Neuron (in vitro differentiated cells): ENCODE results near the gene AMFR.

ENCODE experiments used
- H2AFZ ChIP-seq: one replicate; pipeline ENCODE4 v1.6.1; 2013; ENCODE audit warnings: low read depth, mild to moderate bottlenecking, inconsistent platforms, low read length, moderate library complexity
- H3K27me3 ChIP-seq: one replicate; pipeline ENCODE4 v1.6.1; 2013; ENCODE audit warnings: low read length; ENCODE audit not compliant: insufficient read depth
- H3K36me3 ChIP-seq: one replicate; pipeline ENCODE4 v1.6.1; 2013; ENCODE audit warnings: low read length; ENCODE audit not compliant: insufficient read depth
- H3K4me1 ChIP-seq: one replicate; pipeline ENCODE4 v1.6.1; 2013; ENCODE audit warnings: low read length; ENCODE audit not compliant: insufficient read depth
- H3K4me3 ChIP-seq: 2 replicates; pipeline ENCODE4 v1.5.1; 2013; ENCODE audit warnings: mild to moderate bottlenecking, low read length, moderate library complexity
- H3K9me3 ChIP-seq: one replicate; pipeline ENCODE4 v1.6.1; 2013; ENCODE audit warnings: low read length

Gene AMFR

DNA sequence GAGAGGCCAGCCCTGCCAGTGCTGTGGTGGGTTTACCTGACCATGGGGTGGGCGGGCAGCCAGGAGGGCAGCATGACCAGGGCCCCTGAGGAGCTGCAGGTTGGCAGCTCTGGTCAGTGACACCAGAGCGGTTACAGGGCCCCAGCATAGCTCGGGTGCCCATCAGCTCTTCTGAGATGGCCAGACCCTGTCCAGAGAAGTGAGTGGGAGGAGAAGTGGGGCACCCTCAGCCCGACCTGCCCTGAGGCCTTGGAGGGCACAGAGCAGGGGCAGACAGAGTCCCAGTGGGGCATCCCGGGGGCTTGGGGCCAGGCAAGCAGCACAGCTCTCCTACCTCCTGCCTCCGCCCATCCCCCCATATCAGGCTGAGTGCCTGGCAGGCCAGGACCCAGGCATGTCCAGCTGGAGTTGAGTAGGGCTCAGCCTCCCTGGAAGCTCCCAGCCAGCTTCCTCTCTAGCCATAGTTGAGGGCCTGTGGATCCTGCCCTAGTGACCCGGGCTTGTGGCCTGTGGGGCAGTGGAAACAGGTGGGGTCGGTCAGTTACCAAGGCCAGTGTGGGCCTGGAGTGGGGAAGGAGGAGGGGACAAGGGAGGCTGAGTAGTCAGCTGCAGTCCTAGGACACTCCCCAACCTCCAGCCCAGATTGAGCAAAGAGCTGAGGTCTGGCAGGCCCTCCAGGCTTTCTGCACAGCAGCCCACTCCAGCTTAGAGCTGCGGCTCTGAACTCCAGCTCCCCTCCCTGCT lies 83.5 kb downstream of the AMFR start:
- no peaks in the 10 kb centered on the region for H3K9me3 ChIP-seq
- H3K36me3 ChIP-seq, result no peaks in the 10 kb centered on the region
- no peaks in the 10 kb centered on the region for H3K4me1 ChIP-seq
- H2AFZ ChIP-seq, result no peak overlapping the region
- no peaks in the 10 kb centered on the region for H3K27me3 ChIP-seq
- no peak overlapping the region for H3K4me3 ChIP-seq

DNA sequence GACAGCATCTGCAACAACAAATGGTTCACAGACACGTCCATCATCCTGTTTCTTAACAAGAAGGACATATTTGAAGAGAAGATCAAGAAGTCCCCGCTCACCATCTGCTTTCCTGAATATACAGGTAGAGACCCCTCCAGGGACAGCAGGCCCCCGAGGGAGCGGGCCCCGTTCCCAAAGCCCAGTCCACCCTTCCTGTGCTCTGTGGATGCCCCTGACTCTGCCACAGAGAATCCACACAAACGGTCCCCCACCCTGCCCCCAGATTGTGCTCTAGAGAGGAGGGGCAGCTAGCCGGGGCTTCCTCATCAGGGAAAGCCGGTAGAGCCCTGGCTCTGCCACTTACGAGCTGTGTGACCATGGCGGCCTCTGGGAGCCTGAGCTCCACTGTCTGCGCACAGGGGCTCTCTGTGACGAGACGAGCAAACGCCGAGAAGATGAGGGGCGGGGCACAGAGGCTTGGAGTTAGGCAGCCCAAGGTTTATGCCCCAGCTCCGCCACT lies 84.4 kb downstream of the AMFR start:
- no peaks in the 10 kb centered on the region for H3K36me3 ChIP-seq

DNA sequence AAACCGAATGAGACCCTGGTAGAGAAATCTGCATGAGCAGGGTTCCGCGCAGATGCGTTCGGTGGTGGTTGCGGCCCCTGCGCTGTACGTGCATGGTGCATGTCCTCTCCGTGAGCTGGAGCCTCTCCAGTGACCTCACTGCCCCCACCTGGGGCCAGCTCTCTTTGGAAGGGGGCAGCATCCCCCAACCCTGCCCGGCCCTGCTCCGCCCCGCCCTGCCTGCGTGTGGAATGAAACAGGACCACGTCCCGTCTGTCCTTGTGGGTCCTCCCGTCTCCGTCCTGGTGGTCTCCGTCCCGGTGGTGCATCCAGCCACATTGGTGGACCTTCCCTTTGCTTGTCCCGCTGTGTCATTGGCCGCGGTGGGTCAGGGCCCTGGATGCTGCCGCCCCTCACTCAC lies 84.9 kb downstream of the AMFR start:
- no peaks in the 10 kb centered on the region for H3K9me3 ChIP-seq
- no peaks in the 10 kb centered on the region for H3K36me3 ChIP-seq
- H3K27me3 ChIP-seq, result no peaks in the 10 kb centered on the region
- H3K4me3 ChIP-seq, result no peak overlapping the region
- no peak overlapping the region for H2AFZ ChIP-seq
- no peaks in the 10 kb centered on the region for H3K4me1 ChIP-seq

More for the DNA sequence above, 84.4 kb downstream of the AMFR start:
- Histone ChIP-seq H3K27me3 (no peaks in the 10 kb centered on the region), H3K4me1 (no peaks in the 10 kb centered on the region), H3K4me3 (no peak overlapping the region), H2AFZ (no peak overlapping the region), H3K9me3 (no peaks in the 10 kb centered on the region)

DNA sequence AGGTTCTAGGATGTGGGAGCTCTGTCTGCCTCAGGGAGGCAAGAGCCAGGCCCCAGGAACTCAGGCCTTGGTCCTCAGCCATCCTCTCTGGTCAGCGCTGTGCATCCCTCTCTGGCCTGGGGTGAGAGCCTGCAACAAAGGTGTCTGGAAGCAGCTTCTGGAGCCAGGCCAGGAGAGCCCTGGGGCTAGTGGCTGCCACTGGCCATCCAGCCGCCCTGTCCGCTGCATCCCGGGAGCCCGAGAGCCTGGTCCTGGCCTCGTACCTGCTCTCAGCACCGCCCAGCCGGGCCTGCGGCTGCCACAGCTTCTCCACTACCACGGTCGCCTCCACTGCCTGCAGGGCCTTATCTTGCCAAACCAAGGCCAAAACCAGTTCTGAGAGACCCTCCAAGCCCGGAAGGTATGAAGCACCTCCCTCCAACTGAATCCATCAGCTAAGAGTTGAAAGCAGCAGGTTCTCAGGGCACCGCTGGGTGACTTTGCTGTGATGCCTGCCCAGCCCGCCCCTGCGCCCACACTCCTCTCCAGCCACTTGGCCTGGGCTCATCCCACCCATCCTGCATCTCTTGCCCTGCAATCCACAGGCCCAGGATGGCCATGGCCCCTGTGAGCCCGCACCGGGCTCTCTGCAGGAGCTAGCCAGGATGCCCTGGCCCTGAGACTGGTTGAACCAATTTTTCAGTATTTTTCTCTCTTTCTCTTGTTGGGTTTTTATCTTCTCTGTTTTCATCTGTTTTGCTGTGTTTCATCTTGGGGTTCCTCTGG lies 85.7 kb downstream of the AMFR start:
- Histone ChIP-seq H3K9me3 (no peaks in the 10 kb centered on the region), H2AFZ (no peak overlapping the region), H3K4me1 (no peaks in the 10 kb centered on the region), H3K27me3 (no peaks in the 10 kb centered on the region), H3K36me3 (no peaks in the 10 kb centered on the region), H3K4me3 (no peak overlapping the region)

DNA sequence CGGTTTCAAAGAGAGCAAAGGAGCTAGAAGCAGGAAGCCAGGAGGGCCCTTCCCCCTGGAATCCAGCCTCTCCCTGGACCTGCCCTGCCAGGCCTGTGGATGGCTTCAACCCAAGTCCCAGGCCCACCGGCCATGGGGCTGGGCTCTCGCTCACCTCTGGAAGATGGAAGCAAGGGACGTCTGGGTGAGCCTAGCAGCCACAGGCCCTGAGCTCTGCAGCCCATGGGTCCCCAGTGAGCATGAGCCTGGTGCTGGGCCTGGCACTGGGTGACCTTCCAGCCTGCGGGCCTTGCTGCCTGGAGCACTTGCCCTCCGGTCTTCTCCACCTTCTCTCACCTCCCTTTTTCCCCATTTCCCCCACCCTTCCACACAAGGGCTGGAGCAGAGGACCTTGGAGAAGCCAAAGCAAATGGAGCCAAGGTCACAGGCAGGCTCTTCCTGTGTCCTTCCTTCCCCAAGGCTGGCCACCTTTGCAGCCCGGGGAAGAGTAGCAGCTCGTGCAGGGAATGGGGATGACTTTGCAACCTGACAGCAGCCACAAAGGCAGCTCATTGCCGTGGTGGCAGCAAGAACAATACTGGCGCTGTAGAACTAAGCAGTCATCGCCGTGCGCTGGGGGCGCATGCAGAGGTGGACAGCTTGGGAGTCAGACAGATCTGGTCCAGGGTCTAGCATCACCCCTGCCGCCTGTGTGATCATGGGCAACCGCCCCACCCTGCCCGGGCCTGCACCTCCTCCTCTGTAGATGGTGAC lies 86.6 kb downstream of the AMFR start:
- Histone ChIP-seq H3K27me3 (no peaks in the 10 kb centered on the region), H3K9me3 (no peaks in the 10 kb centered on the region), H3K4me3 (no peak overlapping the region), H3K36me3 (no peaks in the 10 kb centered on the region), H3K4me1 (no peaks in the 10 kb centered on the region), H2AFZ (no peak overlapping the region)

DNA sequence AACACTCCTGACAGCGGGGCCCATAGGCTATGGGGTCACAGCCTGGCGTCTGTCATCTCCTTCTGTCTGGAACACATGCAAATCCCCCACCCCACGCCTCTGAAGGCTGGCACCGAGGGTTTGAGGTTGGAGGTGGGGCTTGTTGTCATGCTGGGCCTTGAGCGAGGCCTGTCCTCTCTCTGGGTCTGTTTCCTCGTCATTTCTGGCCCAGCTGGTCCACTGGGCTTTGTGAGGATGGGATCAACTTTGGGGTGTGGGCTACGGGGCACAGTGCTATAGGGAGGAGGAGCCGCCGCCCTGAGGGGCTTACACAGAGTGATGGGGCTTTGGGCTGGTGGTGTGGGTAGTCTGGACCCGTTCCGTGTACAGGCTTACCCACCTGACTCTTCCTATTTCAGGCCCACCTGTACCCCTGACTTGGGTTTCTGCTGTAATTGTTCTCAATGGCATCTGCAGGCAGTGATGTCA lies 87.5 kb downstream of the AMFR start:
- Histone ChIP-seq H3K4me1 (no peaks in the 10 kb centered on the region), H3K36me3 (no peaks in the 10 kb centered on the region), H3K27me3 (no peaks in the 10 kb centered on the region), H3K4me3 (no peak overlapping the region), H3K9me3 (no peaks in the 10 kb centered on the region), H2AFZ (no peak overlapping the region)

DNA sequence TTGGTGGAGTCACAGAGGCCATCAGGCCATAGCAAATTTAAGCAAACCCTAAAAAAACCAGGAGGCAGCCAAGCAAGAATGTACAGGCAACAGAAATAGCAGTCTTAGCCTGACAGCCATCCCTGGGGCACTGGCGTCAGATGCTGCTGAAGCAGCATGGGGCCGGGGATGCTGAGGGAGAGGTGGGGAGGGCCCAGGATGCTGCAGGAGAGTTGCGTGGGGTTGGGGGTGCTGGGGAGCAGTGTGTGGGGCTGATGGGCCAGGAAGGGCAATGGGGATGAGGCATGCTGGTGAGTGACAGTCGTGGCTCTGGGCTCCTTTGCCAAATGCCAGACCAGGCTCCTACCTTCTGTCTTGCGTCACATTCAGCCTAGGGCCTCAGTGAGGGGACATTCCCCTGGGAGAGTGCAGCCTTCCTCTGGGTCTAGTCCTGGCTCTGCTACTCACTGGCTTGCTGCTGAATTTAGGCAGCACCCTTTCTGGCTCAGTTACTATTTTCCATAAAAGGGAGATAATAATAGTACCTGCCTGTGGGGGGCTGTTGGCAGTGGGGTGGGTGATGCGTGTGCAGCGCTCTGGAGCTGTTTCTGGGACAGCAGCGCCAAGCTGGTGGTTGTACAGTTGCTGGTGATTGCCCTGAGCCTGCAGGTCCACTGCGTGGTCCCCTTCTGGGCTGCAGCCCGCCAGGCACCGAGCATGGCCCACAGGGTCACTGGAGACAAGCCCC lies 88.1 kb downstream of the AMFR start:
- H3K27me3 ChIP-seq, result no peaks in the 10 kb centered on the region
- H3K36me3 ChIP-seq, result no peaks in the 10 kb centered on the region
- no peak overlapping the region for H2AFZ ChIP-seq
- H3K4me3 ChIP-seq, result no peak overlapping the region
- H3K4me1 ChIP-seq, result no peaks in the 10 kb centered on the region
- no peaks in the 10 kb centered on the region for H3K9me3 ChIP-seq

DNA sequence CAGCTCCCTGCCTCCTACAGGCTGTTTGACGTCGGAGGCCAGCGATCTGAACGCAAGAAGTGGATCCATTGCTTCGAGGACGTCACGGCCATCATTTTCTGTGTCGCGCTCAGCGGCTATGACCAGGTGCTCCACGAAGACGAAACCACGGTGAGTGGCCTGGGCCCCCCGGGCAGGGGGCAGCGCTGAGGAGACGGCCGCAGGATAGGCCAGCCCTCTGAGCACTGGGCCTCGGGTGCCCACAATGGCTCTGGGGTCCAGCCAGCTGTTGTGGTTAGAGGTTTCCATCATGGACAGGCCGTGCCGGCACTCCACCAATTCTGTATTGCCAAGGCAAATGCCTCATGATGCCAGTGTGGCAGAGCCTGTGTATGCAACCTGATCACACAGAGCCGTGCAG lies 88.6 kb downstream of the AMFR start:
- no peak overlapping the region for H2AFZ ChIP-seq
- no peaks in the 10 kb centered on the region for H3K36me3 ChIP-seq
- H3K27me3 ChIP-seq, result no peaks in the 10 kb centered on the region
- H3K4me1 ChIP-seq, result no peaks in the 10 kb centered on the region
- no peak overlapping the region for H3K4me3 ChIP-seq
- H3K9me3 ChIP-seq, result no peaks in the 10 kb centered on the region

DNA sequence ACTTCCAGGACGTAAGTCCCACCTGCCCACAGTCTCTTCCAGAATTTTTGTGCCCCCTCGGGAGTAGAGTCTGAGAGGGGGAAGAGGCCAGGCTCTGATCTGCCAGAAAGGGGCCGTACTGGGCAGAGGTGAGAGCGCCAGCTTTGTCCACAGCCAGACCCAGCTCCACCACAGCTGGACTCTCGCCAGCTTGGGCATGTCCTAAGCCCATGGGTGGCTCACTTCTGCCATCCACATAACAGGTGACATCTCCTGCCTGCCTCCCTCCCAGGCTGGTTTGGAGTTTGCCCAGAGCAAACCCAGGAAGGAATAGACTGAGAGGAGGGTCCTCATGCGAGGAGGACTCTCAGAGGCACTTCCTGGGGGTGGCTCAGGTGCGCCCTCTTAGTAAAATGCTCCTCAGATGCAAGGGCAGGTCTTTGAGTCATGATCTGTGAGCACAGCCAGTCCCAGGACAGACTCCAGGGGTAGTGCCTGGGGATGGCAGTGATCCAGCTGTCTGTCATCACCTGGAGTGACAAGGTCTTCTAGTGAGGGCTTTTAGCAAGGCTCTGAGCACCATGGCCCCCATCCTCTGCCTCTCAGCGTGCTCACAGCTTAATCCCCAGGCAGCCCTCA lies 89.2 kb downstream of the AMFR start:
- no peak overlapping the region for H2AFZ ChIP-seq
- no peak overlapping the region for H3K4me3 ChIP-seq
- no peaks in the 10 kb centered on the region for H3K9me3 ChIP-seq
- H3K36me3 ChIP-seq, result no peaks in the 10 kb centered on the region
- no peaks in the 10 kb centered on the region for H3K4me1 ChIP-seq
- peaks cover 1% of the 10 kb centered on the region for H3K27me3 ChIP-seq

DNA sequence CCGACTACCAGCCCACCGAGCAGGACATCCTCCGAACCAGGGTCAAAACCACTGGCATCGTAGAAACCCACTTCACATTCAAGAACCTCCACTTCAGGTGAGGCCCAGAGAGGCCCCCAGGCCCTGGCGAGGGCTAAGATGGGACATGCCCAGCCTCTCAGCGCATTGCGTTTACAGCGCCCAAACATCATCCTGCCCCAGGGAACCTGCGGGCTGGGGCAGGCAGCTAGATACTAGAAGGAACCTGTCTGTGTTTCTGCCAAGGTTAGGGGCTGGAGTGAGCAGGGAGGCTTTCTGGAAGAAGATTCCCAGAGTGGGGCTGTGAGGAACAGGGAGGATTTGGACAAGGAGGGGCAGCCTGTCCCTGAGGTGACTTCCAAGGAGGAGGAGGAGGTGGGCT lies 90.6 kb downstream of the AMFR start:
- Histone ChIP-seq H3K36me3 (no peaks in the 10 kb centered on the region), H3K27me3 (peaks cover 7% of the 10 kb centered on the region), H3K4me3 (no peak overlapping the region), H2AFZ (no peak overlapping the region), H3K4me1 (no peaks in the 10 kb centered on the region), H3K9me3 (no peaks in the 10 kb centered on the region)

DNA sequence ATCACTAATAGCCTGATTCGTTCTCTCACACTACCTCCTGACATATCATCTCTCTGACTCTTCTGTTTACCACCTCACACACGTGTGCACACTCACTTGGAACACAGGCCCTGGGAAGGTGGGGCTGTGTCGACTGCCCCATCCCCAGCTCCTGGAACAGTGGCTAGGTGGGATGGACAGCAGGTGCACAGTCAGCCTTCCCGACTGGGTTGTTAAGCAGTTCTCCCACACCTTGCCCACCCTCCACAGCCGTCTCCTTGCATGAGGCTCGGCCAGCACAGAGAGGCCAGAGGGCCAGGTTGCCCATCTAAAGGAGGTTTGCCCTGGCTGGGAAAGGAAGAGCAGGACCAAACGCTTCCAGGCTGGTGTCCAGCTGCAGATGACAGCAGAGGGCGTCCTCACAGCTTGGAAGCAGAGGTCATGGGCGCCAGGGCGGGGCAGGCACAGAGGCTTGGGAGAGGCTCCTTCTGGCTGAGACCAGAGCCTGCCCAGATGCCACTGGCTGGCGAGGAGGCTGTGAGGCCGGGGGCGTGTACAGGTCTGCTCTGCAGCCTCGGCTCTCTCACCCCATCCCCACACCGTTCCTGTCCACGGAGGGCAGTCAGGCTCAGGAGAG lies 92.8 kb downstream of the AMFR start:
- Histone ChIP-seq H3K36me3 (no peaks in the 10 kb centered on the region), H3K4me3 (no peak overlapping the region), H3K9me3 (no peaks in the 10 kb centered on the region), H3K4me1 (no peaks in the 10 kb centered on the region), H3K27me3 (peaks cover 7% of the 10 kb centered on the region), H2AFZ (no peak overlapping the region)

DNA sequence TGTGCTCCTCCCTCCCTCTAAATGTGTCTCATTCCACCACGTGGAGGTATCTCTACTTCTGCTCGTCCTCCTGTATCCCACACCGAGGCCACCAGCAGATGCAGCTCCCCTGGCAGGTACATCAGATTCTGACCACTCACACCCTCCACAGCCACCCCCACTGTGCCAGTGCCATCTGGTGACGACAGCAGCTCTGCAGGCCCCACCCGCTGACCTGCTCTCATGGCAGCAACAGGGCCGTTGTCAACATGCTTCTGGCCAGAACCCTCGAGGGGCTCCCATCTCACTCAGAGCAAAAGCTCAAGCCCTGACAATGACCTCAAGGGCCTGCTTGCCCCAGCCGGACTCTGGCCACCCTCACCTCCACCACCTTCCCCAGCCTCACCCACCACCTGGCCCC lies 93.4 kb downstream of the AMFR start:
- H3K4me1 ChIP-seq, result no peaks in the 10 kb centered on the region
- H3K4me3 ChIP-seq, result no peak overlapping the region
- no peaks in the 10 kb centered on the region for H3K9me3 ChIP-seq

More for the DNA sequence above, 93.4 kb downstream of the AMFR start:
- no peaks in the 10 kb centered on the region for H3K36me3 ChIP-seq
- peaks cover 7% of the 10 kb centered on the region for H3K27me3 ChIP-seq
- no peak overlapping the region for H2AFZ ChIP-seq
